ENCODE data around the gene C1orf232.

GRCh38 chr1:26195805-26196204, 27.0 kb upstream of the C1orf232 start:
- TF ChIP-seq, protein P1, sequence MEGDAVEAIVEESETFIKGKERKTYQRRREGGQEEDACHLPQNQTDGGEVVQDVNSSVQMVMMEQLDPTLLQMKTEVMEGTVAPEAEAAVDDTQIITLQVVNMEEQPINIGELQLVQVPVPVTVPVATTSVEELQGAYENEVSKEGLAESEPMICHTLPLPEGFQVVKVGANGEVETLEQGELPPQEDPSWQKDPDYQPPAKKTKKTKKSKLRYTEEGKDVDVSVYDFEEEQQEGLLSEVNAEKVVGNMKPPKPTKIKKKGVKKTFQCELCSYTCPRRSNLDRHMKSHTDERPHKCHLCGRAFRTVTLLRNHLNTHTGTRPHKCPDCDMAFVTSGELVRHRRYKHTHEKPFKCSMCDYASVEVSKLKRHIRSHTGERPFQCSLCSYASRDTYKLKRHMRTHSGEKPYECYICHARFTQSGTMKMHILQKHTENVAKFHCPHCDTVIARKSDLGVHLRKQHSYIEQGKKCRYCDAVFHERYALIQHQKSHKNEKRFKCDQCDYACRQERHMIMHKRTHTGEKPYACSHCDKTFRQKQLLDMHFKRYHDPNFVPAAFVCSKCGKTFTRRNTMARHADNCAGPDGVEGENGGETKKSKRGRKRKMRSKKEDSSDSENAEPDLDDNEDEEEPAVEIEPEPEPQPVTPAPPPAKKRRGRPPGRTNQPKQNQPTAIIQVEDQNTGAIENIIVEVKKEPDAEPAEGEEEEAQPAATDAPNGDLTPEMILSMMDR (IDR thresholded peaks at IDR 0.05; ENCODE audit: extremely low read depth in 1 of 2, insufficient read depth in 1 of 2, low read depth in 1 of 2, low read length in 2 of 2), result no peak
- TF ChIP-seq POLR2A (IDR thresholded peaks at IDR 0.05; ENCODE audit: low read depth, low read length) (no peak), EZH2 (IDR thresholded peaks at IDR 0.05; ENCODE audit: borderline replicate concordance, low read depth, low read length, severe bottlenecking) (no peak), MYC (IDR thresholded peaks at IDR 0.05; ENCODE audit: low read depth, low read length) (no peak)
